GM19467 (cell line): Measurements from ENCODE around the gene CDHR4.
A peak's percentile ranks its signal among the peaks of the same experiment; 100 is the strongest.
"Not testable (repeated sequence)": the region's sequence is repeated elsewhere in the genome, so short reads cannot be mapped to it uniquely, and the experiment has no call there.

Experiments used
- ATAC-seq: cut with Tn5 transposase; IDR thresholded peaks from one replicate; pipeline ENCODE4 v1.9.1; 2021; ENCODE audit warnings: mild to moderate bottlenecking, moderate library complexity; ENCODE audit not compliant: unreplicated experiment

The CDHR4 gene, protein sequence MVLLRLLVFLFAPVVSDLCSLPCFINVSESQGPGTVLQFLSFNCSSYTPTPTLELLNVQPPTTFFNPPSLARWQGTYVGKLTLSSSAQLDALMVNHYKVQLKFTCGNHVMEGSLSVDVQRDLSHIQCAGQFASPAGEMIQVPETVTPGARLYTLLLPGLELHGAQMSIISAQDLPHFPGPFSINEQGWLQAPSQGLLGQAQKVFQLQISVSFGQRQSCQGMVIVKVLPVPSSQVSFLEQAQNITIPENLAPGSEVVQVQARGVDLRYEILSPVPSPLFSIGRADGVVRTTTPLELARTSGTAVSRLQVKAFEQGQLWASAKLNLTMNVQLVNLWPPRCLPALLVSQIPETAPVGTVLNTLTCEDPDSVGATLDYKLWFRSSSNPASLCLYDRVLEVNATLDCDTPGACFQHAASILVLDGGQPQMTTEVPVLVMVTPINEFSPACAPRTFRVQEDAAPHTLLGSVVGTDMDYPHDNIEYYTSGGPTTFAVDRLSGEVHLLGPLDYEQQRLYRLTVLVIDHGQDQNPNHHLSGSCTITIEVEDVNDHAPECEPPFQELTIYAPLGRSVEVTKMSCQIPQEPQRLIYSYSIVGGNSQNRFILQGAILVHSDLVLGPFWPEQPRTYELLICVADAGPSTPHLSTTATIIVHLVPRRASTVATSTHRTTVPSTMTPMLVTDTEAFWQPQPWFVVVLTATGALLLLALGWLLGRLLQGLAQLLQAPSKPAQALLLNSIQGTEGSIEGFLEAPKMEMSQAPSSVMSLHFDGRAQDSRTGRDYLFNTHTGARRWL

DNA sequence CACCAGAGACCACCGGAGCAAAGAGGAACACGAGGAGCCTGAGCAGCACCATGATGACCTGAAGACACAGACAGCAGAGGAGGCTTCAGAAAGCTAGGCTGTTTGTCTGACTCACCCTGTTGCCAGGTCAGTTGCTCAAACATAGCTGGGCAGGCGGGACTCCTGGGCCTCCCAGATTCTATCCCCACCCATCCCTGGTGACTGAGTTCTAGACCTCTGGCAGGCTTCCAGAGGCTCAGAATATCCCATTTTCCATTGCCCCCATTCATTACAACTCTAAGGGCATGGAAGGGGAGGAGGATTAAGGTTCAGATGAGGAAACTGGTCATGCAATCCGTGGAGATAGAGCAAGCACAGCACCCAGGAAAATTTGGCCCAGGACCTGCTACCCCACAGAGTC, at the start of gene CDHR4:
Gene CDHR4 (minus strand): TSS at position 113 of the 400 bp plus-strand sequence. CDS start 61 bp downstream, at position 52.
- ATAC-seq: no peak

DNA sequence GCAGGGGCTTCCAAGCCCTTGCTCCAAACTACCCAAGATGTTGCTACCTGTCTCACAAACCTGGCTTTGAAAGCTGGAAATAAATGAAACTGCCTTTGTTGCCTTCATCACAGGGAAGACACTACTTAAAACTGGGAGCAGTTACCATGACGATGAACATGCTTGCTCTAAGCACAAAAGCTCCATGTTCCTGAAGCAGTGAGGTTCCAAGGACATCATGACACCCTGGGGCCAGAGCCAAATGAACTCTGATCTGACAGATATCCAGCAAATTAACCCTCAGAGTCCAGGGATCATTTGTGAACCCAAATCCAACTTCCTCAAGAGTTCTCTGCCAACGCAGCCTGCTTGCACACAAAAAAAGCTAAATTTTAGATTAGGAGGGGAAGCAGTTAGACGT, 46.0 kb upstream of the CDHR4 start:
- ATAC-seq: no peak

DNA sequence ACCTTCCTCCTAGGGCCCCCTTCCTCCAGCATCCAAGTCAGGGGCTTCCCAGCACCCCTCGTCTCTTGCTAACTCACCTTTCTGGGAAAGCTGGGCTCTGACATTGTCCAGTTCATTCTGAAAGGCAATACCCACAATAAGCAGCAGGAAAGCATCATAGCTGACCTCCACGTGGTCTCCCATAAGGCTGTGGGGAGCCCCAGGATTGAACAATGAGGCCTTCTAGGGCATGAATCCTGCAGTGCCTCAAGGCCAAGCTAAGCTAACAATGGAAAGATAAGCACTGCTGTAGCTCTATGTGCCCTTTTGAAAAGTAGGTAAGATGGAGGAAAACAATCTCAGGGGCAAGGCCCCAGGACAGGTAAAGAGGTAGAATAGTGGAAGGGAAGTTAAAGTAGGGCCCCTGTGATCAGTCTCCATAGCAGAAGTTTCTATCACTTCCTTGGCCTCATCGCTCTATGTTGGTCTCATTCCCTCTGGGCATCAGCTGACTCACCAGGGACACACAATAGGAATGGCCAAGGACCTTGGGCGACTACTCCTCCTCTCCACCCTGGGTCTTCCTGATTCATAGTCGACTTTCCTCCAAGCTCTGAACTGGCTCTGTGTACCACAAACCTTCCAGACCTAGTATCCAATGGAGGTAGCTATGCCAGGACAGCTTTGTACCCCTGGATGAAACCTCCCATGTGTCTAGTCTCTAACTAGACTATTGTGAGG, 45.0 kb upstream of the CDHR4 start:
- ATAC-seq: no peak

DNA sequence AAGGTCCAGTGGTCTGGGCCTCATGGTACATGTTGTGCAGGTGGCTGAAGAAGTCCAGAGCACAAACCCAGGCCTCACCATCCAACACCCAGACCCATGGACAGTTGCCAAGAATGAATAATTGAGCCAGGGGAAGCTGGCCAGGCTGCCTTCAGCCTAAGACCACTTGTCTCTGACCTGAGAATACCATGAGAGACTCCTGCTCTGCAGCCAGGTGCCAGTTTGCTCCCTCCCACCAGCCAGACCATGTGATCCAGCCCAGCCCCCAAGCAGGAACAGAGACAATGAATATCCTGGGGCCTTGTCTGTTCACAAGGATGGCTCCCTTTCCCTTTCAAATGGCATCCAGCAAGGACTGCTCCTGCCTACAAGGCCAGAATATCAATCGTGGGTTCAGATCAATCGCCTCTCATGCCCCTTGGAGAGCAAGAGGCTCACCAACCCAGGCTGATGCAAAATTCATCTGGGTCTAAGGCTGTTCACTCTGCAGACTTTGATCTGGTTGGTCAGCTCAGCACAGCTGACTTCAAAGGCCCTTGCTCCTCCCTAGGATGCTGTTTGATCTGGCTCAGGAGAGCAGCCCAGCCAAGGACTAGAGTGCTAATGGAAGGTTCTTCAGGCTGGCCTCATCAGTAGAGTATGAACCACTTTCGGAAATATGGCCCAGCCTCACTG, 43.3 kb upstream of the CDHR4 start:
- ATAC-seq: no peak

DNA sequence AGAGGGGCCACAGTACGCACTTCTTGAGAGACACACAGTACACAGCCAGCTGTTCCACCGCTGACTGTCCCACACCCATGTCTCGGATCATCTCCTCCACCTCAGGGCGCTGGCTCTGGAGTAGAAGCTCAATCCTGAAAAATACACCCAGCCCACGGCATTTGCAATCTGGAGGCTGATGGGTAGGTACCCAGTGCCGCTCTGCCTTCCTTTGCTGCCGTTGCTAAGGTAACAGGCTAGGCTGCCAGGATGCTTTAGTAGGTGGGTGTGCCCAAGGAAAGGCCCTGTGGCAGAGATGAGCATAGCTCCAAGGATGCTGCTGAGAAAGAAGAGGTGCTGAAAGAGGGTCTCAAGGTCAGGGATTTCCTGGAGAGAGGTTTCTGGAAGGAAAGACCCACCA, 42.1 kb upstream of the CDHR4 start:
- no peak for ATAC-seq

DNA sequence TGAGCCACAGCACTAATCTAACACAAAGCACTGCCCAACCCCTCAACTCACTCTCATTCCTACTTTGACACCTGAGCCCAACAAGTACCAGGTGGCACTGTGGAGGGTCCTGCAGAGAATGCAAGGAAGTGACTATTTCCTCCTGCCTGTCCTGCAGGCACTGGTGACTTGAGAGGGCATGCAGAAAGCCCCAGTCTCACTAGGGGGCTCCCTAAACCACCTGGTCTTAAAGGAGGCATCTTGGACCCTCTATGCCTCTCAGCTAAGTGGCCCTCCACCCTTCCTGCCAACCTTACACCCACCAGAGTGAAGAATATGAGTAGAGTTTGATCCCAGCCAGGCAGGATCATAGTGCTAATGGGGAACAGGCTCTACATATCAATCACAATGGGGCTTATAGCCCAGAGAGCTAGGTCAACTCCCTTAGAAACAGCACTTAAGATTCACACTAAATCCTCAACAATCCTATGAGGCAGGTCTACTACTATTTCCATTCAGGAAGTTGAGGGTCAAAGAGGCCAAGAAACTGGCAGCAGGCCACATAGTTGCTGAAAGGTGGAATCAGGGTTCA, 41.5 kb upstream of the CDHR4 start:
- ATAC-seq: no peak

DNA sequence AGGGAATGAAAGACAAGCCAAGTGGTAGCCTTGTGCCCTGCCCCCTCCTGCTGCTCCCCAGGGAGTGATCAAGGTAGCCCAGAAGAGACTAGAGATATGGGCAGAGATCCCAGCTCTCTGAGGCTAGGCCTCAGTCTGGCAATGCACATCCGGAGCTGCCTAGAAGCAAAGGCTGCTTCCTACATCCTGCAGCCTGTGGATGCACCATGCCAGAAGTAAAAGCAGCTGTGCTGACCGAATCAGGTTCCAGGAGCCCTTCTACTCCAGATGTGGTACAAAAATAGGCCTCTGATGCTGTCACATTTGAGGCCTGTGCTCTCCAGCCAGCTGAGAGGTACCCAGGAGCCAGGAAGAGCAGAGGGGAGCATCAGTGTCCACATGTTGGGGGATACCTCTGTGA, 40.7 kb upstream of the CDHR4 start:
- ATAC-seq: no peak

DNA sequence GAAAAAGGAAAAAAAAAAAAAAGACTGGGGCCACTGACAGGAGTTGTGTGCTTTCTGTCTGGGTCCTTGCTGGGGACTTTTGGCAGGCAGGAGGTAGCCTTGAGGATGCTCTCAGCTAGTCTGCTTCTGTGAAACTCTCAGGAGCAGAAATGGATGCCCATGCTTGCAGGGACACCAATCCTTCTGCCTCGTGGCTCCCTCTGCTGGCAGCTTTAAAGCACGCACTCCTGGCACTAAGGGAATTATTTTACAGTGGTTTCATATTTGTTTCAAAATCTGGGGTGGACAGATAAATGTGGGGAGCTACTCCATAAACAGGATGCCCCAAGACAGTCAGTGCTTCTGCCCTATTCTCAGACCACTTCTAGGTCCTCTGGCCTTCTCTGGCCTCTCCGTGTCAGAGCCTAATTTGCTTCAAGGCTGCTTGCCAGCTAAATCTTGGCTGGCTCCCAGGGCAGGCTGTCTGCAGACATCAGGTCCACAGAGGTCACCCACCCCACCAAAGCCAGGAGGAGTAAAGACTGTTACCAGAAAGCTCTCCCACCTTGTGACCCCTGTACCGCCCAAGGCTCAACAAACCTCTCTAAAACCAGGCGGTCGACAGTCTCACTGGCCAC, 39.6 kb upstream of the CDHR4 start:
- ATAC-seq: no peak

DNA sequence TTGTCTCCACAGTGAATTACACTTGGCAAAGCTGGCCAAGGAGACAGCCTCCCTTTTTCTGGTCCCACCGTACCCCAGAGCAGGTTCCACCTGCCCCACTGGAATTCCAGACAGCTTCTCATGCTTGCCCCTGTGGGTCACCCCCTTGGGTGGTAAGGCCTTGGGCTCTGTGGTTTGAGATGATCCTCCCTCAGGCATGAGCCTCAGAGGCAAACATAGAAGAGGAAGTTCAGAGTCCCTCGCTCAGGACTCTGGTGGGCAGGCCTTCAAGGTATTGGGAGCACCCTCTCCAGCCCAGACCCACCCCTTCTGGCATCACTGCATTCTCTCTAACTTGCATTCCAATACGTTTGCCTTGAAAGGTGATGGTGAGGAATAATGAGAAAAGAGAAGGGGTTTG, 31.7 kb upstream of the CDHR4 start:
- no peak for ATAC-seq

DNA sequence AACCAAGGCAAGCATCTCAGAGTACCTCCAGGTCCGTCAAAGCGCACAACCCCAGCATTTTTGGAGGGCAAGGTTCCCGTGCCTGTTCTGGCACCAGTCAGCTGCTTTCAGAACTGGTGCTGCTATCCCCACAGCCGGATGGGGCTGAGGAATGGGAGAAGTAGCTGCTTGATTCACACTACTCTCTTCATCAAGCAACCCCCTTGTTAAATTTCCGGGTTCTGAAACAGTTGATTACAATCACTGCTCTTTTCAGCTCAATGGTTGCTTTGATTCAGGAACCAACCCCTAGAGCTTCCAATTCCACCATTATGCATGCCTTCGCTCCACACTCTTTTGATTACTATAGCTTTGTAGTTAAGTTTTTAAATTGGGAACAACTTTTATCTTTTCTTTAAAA, 26.3 kb upstream of the CDHR4 start:
- no peak for ATAC-seq

DNA sequence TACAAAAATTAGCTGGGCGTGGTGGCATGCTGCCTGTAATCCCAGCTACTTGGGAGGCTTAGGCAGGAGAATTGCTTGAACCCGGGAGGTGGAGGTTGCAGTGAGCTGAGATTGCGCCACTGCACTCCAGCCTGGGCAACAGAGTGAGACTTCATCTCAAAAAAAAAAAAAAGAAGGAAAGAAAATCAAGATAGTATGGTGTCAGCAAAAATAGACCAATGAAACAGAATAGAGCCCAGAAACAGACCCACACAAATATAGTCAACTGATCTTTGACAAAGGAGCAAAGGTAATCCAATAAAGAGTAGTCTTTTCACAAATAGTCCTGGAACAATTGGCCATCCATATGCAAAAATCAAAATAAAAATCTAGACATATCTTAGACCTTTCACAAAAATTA, 23.5 kb upstream of the CDHR4 start:
- ATAC-seq: not testable (repeated sequence)

DNA sequence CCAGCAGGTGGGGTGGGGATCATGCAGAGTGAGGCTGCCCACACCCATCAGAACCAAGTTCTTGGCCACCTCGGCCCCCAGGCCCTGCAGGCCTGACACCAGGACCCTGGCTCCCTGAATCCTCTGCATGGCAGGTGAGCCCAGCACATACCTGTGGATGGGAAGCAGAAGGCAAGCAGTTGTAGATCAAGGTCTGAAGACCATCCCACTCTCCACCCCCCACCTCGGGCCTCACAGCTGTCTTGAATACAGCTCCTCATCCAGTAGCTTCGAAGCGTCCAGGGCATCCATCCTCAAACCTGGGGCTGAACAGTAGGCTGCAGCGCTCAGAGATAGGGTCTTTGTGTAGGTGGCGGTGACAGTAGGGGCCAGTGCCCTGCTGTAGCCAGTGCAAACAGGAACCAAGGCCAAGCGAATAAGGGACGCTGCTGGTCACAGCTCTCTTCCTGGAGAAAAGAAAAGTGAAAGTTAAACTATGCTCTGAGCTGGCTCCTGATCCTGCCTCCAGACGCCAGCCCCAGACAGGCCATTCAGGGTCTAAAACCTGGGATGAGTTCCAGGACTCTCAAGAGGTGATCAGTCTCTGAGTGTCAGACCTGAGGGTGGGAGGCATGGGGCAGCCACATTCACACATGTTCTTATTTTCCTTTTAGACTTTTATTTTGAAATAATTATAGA, 14.0 kb upstream of the CDHR4 start, which contains the start of gene UBA7:
Gene UBA7 (minus strand): TSS at position 457 of the 678 bp plus-strand sequence. CDS start 166 bp downstream, at position 291.
- peak; percentile 62 for ATAC-seq

DNA sequence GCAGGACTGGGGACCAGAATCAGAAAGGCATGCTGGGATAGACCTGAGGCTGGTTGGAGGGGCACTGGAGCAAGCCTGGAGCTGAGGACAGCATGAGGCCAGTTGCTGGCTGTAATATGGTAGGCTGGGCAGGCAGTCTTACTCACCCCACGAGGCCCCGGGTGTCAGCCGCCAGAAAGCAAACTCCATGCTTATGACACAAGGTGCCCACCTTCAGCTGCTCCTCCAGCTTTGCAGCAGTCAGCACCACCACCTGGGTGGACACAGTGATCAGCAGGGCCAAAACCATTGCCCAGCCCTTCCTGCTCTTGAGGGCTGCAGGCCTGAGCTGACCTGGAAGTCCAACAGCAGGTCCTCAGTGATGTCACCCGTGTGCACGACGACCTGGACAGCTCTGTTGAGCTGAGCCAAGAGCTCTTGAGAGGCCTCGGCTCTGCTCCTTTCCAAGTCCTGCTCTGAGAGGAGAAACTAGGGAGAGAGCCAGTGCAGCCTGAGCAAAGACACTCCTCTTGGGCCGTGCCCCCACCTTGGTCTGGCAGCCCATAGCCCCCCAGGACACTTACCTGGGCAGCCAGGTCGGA, 13.3 kb upstream of the CDHR4 start:
- ATAC-seq: peak; percentile 6

DNA sequence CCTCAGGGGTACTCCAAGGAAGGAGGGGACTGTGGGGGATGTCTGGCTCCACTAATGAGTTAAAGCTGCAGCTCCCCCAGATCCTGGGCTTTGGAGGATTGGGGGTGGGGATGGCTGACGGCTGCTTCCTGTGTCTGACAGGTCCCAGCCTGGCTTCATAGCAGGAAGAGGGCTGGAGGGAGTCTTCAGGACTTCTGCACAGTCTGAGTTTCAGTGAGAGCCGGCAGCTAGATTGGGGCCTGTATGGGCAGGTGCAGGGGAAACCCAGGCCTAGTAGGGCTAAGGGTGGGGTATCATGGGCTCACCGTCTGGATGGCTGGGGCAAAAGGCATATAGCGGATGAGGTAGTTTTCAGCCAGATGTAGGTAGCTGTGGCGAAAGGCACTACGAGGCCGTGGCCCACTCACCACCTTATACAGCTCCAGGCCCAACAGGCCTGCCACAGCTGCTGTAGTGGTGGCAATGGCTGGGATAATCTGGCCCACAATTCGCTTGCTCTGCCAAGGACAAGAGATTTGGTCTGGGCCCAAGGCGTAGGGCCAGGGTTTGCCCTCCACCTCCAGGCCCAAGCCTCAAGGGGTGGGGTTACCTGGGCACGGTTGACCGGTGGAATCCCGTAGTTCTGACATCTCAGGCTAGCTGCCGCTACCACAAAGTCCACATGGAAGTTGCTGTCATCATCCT, 7.9 kb upstream of the CDHR4 start:
- ATAC-seq: no peak

DNA sequence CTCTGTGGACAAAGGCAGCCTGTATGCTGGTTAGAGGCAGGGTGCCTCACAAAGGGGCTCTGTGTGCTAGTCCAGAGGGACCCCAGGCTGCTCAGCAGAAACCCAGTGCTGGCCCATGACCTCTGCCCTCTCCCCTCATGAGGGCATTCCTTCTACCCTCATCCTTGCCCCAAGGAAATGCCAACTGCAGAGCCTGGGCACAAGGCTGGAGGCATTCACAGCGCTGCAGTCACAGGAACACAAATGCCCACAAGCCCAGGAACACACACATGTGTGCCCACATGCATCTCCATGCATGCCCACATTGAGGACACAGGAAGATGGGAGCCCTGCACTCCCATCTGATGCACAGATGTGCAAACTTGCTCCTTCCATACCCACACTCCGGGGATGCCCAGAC, 7.2 kb upstream of the CDHR4 start:
- ATAC-seq: no peak

DNA sequence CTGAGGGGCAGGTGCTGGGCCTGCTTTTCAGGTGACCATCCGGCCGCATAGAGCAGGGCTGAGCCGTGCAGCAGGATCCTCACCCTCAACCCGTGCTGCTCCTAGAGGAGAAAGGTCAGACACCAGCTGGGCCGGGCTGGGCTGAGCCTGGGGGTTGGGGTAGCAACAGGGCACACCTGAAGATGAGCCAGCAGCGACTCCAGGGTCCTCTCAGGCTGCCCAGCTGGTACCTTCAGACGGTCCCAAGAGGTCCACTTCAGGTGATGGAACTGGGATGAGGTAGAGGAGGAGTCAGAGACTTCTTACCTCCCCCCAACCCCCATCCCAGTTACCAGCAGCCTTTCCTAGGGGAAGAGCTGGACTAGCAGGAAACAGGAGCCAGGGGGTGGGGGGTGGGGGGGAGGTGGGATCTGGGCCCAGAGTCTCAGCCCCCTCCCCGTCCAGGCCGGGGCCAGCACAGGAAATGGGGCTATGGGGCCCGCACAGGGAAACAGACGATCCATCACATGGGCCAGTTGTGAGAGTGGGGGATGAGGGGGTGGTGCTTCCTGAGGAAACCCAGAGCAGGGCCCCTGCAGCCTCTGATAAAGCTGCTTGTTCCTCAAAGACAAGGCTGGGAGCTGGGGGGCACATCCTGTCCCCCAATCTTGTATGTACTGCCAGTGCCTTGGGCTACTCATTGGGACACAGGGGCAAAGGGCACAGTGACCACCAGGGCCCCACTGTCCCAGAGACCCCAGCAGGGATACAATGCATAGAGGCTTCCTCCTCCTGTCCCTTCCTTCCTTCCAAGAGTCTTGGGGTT, 6.4 kb upstream of the CDHR4 start:
- ATAC-seq: no peak

DNA sequence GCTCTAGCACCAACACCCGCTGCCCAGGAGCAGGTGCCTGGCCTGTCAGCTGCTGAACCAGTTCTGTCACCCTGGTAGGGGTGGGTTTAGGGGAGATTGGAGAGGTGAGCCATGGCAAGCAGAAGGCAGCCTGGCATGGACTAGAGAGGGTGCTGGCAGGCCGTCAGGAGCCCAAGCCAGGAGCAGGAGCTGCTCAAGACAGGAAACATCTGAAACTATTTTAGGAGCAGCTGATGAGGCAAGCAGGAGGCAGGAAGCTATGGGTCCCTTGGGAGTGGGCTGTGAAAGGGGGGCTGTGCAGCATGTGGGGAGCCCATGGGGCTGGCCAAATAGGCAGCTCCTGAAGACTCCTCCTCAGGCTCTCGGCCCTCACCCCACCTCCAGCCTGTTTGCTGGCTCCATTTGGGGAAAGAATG, 5.7 kb upstream of the CDHR4 start:
- ATAC-seq: no peak
